H1 (cell line): ENCODE data around the gene FCHO1. TPM values are rescaled to one million over a fixed set of nuclear protein-coding genes. Genes with fewer than 3 reads are reported as not detected.

Source experiments
- CTCF ChIA-PET: fragments of 300-600 bp; sonication (Branson Sonifier 250); formaldehyde crosslinking; loops from one replicate; lab custom pipeline; 2021; ENCODE audit not compliant: partially characterized antibody; lab: Charles Lee
- POLR2A ChIA-PET: fragments of 300-600 bp; sonication (Branson Sonifier 250); formaldehyde crosslinking; loops from one replicate; lab custom pipeline; 2021; ENCODE audit warnings: inconsistent platforms; ENCODE audit not compliant: partially characterized antibody; lab: Charles Lee
- DNase-seq, 2 experiments: peaks; one replicate each; pipeline versions ENCODE4 v3.0.0 to v3.0.0-alpha.2; 2010 to 2022; ENCODE audit warnings: low spot score in 2 of 2, low read depth in 1 of 2, mixed read lengths in 1 of 2
- FAIRE-seq: peaks from 2 replicates; lab custom pipeline; 2011; peaks lifted over from hg19 to GRCh38; lab: Jason Lieb, UNC
- H2AFZ ChIP-seq: 2 replicates; pipeline ENCODE4 v1.8.1; 2012; ENCODE audit warnings: low read length, inconsistent platforms
- H2AK5ac ChIP-seq: 2 replicates; pipeline ENCODE4 v1.6.1; 2013; ENCODE audit warnings: low read depth, low read length
- H2BK120ac ChIP-seq: replicated peaks from 2 replicates; pipeline ENCODE3; 2013; ENCODE audit warnings: low read depth, low read length, inconsistent platforms
- H2BK12ac ChIP-seq: 2 replicates; pipeline ENCODE4 v1.6.1; 2013; ENCODE audit warnings: low read depth, low read length
- H2BK15ac ChIP-seq: 2 replicates; pipeline ENCODE4 v1.6.1; 2013; ENCODE audit warnings: low read length
- H2BK20ac ChIP-seq: 2 replicates; pipeline ENCODE4 v1.6.1; 2013; ENCODE audit warnings: low read length
- H2BK5ac ChIP-seq: 2 replicates; pipeline ENCODE4 v1.6.1; 2013; ENCODE audit warnings: low read depth, low read length
- H3K14ac ChIP-seq: 2 replicates; pipeline ENCODE4 v1.6.1; 2013; ENCODE audit warnings: inconsistent platforms; ENCODE audit not compliant: insufficient read length
- H3K18ac ChIP-seq: 2 replicates; pipeline ENCODE4 v1.6.1; 2013; ENCODE audit warnings: low read length; ENCODE audit errors: extremely low read depth
- H3K23ac ChIP-seq: 2 replicates; pipeline ENCODE4 v1.6.1; 2013; ENCODE audit warnings: inconsistent platforms; ENCODE audit not compliant: insufficient read length
- H3K23me2 ChIP-seq: 2 replicates; pipeline ENCODE4 v1.6.1; 2013; ENCODE audit warnings: low read depth, low read length
- H3K27ac ChIP-seq: 2 replicates; pipeline ENCODE4 v1.6.1; 2011; ENCODE audit warnings: low read depth, low read length, inconsistent platforms
- H3K27me3 ChIP-seq, 4 experiments: replicated peaks in 1 of 4; 1 replicate in 1 of 4; 2 replicates in 3 of 4; pipeline versions ENCODE4 v1.6.1 to v1.8.1; 2011 to 2013; ENCODE audit warnings: low read length in 3 of 4, mild to moderate bottlenecking in 3 of 4, inconsistent platforms in 2 of 4, mixed read lengths in 2 of 4, moderate library complexity in 1 of 4; ENCODE audit not compliant: control insufficient read depth in 3 of 4, insufficient read depth in 3 of 4; ENCODE audit errors: extremely low read depth in 1 of 4
- H3K36me3 ChIP-seq, 4 experiments: 2 replicates each; pipeline versions ENCODE4 v1.6.1 to v1.8.1; 2011 to 2013; ENCODE audit warnings: mild to moderate bottlenecking in 4 of 4, low read length in 3 of 4, moderate library complexity in 2 of 4, control low read depth in 1 of 4, inconsistent platforms in 1 of 4; ENCODE audit not compliant: insufficient read depth in 4 of 4, control insufficient read depth in 2 of 4
- H3K4ac ChIP-seq: replicated peaks from 2 replicates; pipeline ENCODE3; 2013; ENCODE audit warnings: low read length, low read depth, mixed read lengths, inconsistent platforms; ENCODE audit not compliant: insufficient read length
- H3K4me1 ChIP-seq, 4 experiments: replicated peaks in 1 of 4; 1 replicate in 1 of 4; 2 replicates in 3 of 4; pipeline versions ENCODE4 v1.6.1 to v1.8.1; 2011 to 2013; ENCODE audit warnings: low read length in 3 of 4, inconsistent platforms in 2 of 4, mixed read lengths in 1 of 4; ENCODE audit not compliant: insufficient read depth in 4 of 4, control insufficient read depth in 3 of 4
- H3K4me2 ChIP-seq, 2 experiments: 2 replicates each; pipeline versions ENCODE4 v1.6.1 to v1.8.1; 2011 to 2013; ENCODE audit warnings: low read depth in 2 of 2, low read length in 2 of 2, control low read depth in 1 of 2, inconsistent platforms in 1 of 2, mild to moderate bottlenecking in 1 of 2; ENCODE audit not compliant: insufficient read depth in 1 of 2
- H3K4me3 ChIP-seq, 4 experiments: fragments of 200-600, 300-600 bp in 1 of 4; sonication (generic), shearing (Covaris generic), sonication (Bioruptor Twin) in 1 of 4; 2 replicates each; pipeline versions ENCODE4 v1.5.1 to v1.8.1; 2011 to 2016; ENCODE audit warnings: low read length in 4 of 4, low read depth in 3 of 4, control low read depth in 2 of 4, inconsistent platforms in 2 of 4, mild to moderate bottlenecking in 2 of 4, mixed read lengths in 1 of 4, moderate library complexity in 1 of 4; ENCODE audit not compliant: insufficient read depth in 2 of 4; ENCODE audit errors: extremely low read depth in 1 of 4
- H3K56ac ChIP-seq: replicated peaks from 2 replicates; pipeline ENCODE3; 2013; ENCODE audit warnings: low read depth, mild to moderate bottlenecking, mixed read lengths, low read length, inconsistent platforms; ENCODE audit not compliant: insufficient read length
- H3K79me1 ChIP-seq: 2 replicates; pipeline ENCODE4 v1.6.1; 2013; ENCODE audit warnings: low read depth, low read length, control low read depth
- H3K79me2 ChIP-seq, 2 experiments: 2 replicates each; pipeline versions ENCODE4 v1.6.1 to v1.8.1; 2012 to 2013; ENCODE audit warnings: low read length in 2 of 2, mild to moderate bottlenecking in 2 of 2, inconsistent platforms in 1 of 2; ENCODE audit not compliant: insufficient read depth in 2 of 2, control insufficient read depth in 1 of 2
- H3K9ac ChIP-seq, 4 experiments: replicated peaks in 1 of 4; 1 replicate in 1 of 4; 2 replicates in 3 of 4; pipeline versions ENCODE4 v1.6.1 to v1.8.1; 2011 to 2013; ENCODE audit warnings: low read depth in 3 of 4, low read length in 3 of 4, control low read depth in 2 of 4, mild to moderate bottlenecking in 2 of 4, moderate library complexity in 2 of 4, inconsistent platforms in 1 of 4; ENCODE audit errors: extremely low read depth in 1 of 4
- H3K9me3 ChIP-seq, 2 experiments: 2 replicates each; pipeline versions ENCODE4 v1.6.1 to v1.8.1; 2012 to 2013; ENCODE audit warnings: mild to moderate bottlenecking in 2 of 2, moderate library complexity in 2 of 2, control low read depth in 1 of 2, inconsistent platforms in 1 of 2, low read depth in 1 of 2, low read length in 1 of 2, mixed read lengths in 1 of 2; ENCODE audit not compliant: insufficient read depth in 2 of 2
- H4K20me1 ChIP-seq, 2 experiments: replicated peaks in 1 of 2; 2 replicates each; pipeline versions ENCODE3 to v1.8.1; 2011 to 2013; ENCODE audit warnings: inconsistent platforms in 2 of 2, low read length in 2 of 2, mild to moderate bottlenecking in 1 of 2; ENCODE audit not compliant: insufficient read depth in 2 of 2, control insufficient read depth in 1 of 2
- H4K5ac ChIP-seq: 2 replicates; pipeline ENCODE4 v1.6.1; 2013; ENCODE audit warnings: low read length, low read depth, mixed read lengths, inconsistent platforms; ENCODE audit not compliant: insufficient read length
- H4K8ac ChIP-seq: 2 replicates; pipeline ENCODE4 v1.8.0; 2013; ENCODE audit warnings: mild to moderate bottlenecking, moderate library complexity, low read length, inconsistent platforms; ENCODE audit not compliant: insufficient read depth; ENCODE audit errors: extremely low read depth
- H4K91ac ChIP-seq: replicated peaks from 2 replicates; pipeline ENCODE3; 2013; ENCODE audit warnings: low read length, mixed read lengths, inconsistent platforms; ENCODE audit not compliant: insufficient read length
- CHD2 ChIP-seq: IDR thresholded peaks from 2 replicates; pipeline ENCODE4 v1.6.1; 2012; ENCODE audit warnings: low read length, improper control_type of control experiment
- EP300 ChIP-seq, 2 experiments: IDR thresholded peaks; 1 replicate in 1 of 2; 2 replicates in 1 of 2; pipeline ENCODE4 v1.6.1; 2011 to 2012; ENCODE audit warnings: low read depth in 2 of 2, low read length in 2 of 2, mild to moderate bottlenecking in 2 of 2, borderline replicate concordance in 1 of 2, inconsistent platforms in 1 of 2, moderate library complexity in 1 of 2
- EZH2 ChIP-seq: fragments of 200-600 bp; sonication (generic); IDR thresholded peaks from 2 replicates; pipeline ENCODE4 v1.7.1; 2012; ENCODE audit warnings: low read depth, mild to moderate bottlenecking, moderate library complexity, low read length, inconsistent platforms; ENCODE audit not compliant: severe bottlenecking
- JUND ChIP-seq: IDR thresholded peaks from 2 replicates; pipeline ENCODE4 v1.6.1; 2011; ENCODE audit warnings: mild to moderate bottlenecking, improper control_type of control experiment, low read length
- POLR2A ChIP-seq, 2 experiments: IDR thresholded peaks; 1 replicate in 1 of 2; 2 replicates in 1 of 2; pipeline ENCODE4 v1.6.1; 2011; ENCODE audit warnings: low read depth in 2 of 2, low read length in 2 of 2, mild to moderate bottlenecking in 2 of 2; ENCODE audit errors: control extremely low read depth in 1 of 2
- TCF12 ChIP-seq: IDR thresholded peaks from 2 replicates; pipeline ENCODE4 v1.6.1; 2011; ENCODE audit warnings: low read depth, mild to moderate bottlenecking, low read length
- WGBS, 2 experiments: shearing (Covaris generic) in 1 of 2; methylation state at CpG; one replicate each; pipeline versions ENCODE4 v1.1.6 to v1.1.7; 2013 to 2015; ENCODE audit warnings: low lambda C conversion rate in 2 of 2, mixed read lengths in 2 of 2, inconsistent platforms in 1 of 2, low coverage in 1 of 2, missing lambda C conversion rate in 1 of 2; ENCODE audit not compliant: insufficient replicate concordance in 2 of 2, insufficient coverage in 1 of 2, insufficient read length in 1 of 2; ENCODE audit errors: extremely low coverage in 1 of 2, missing lambda C conversion rate in 1 of 2; 5-methylcytosine and 5-hydroxymethylcytosine counted together
- polyA plus RNA-seq, 7 experiments: library from polyadenylated mRNA; depleted of rRNA in 3 of 7; stranded (reverse) in 5 of 7; unstranded in 2 of 7; fragments of >200 nt in 5 of 7; fragments of 200-250 nt in 2 of 7; gene quantifications; 1 replicate in 5 of 7; 2 replicates in 1 of 7; 4 replicates in 1 of 7; pipeline versions ENCODE4 v1.2.1 to v1.2.3, GENCODE V29; 2011 to 2013; ENCODE audit warnings: missing spikeins in 2 of 7, mixed read lengths in 2 of 7
- total RNA-seq: library from RNA; stranded (reverse); fragmentation: NEBNext Ultra II Directional; extraction: Animal tissue kit (Norgen Biotek cat#: 25700); gene quantifications from 2 replicates; pipeline ENCODE4 v1.2.1, GENCODE V29; 2021

FCHO1 gene
- total and polyA plus RNA-seq, 2 of the 8 experiments (the other 6 are each of a cell fraction or from before 2014, with no cell fraction given) = 13.0 to 25.9 TPM

DNA sequence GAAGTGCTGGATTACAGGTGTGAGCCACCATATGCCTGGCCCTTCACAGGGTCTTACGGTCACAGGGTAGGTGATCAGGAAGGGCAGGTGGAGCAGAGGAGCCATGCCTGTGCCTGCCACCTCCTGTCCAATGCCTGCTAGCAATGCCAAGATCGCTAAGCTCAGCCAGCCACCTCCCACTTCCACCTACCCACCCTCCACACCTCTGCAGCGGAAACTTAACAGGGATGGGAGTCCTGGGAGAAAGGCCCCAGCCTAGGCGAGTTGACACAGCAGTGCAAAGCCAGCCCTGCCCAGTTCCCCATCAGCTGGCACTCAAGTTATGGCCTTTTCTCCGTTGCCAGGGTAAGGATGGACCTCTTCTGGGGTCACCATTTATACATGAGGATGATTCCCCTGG, 15.9 kb upstream of the FCHO1 start:
- Histone ChIP-seq H3K27ac (no peak overlapping the region), H3K79me1 (peaks cover 6% of the 10 kb centered on the region; the same call in 1 of the 2 replicates), H2BK5ac (peak overlapping the region; percentile 77), H3K23me2 (no peaks in the 10 kb centered on the region), H3K79me2 (peaks cover 0 to 22% of the 10 kb centered on the region in 2 experiments; a peak in 2 of 4 replicates), H3K4me3 (no peak overlapping the region), H4K20me1 (peaks cover 14 to 17% of the 10 kb centered on the region in 2 experiments), H2BK12ac (no peak overlapping the region), H4K8ac (no peak overlapping the region), H4K91ac (no peak overlapping the region), H3K23ac (no peak overlapping the region), H2BK120ac (no peak overlapping the region), H3K9ac (no peak overlapping the region), H2AK5ac (no peak overlapping the region), H3K4ac (no peak overlapping the region), H3K4me1 (peaks cover 0 to 3% (median 2%) of the 10 kb centered on the region in 4 experiments; a peak in 4 of 7 replicates), H3K9me3 (no peaks in the 10 kb centered on the region), H4K5ac (no peak overlapping the region), H3K56ac (no peak overlapping the region), H2BK15ac (no peak overlapping the region), H3K14ac (no peak overlapping the region), H2AFZ (no peak overlapping the region), H3K27me3 (no peaks in the 10 kb centered on the region), H3K18ac (no peak overlapping the region), H3K36me3 (peaks cover 12 to 31% (median 25%) of the 10 kb centered on the region in 4 experiments), H2BK20ac (no peak overlapping the region), H3K4me2 (no peak overlapping the region)
- DNase-seq (no peak), FAIRE-seq (no peak)
- ChIA-PET POLR2A (interaction anchor here (0.9 to 2.3 kb wide), 2 partner anchors 15 to 56 kb away, joined by 3 to 7 read pairs; no protein-coding TSS in a partner anchor), CTCF (interaction anchor here (0.9 to 11.4 kb wide), 6 partner anchors 10 to 121 kb away, joined by 3 to 78 read pairs (median 6); no protein-coding TSS in a partner anchor)
- TF ChIP-seq CHD2 (no peak), TCF12 (no peak), POLR2A (IDR thresholded peaks at IDR 0.05; ENCODE audit: control extremely low read depth in 1 of 2, low read depth in 2 of 2, low read length in 2 of 2) (no peak), EP300 (IDR thresholded peaks at IDR 0.05; ENCODE audit: borderline replicate concordance in 1 of 2, low read depth in 2 of 2, low read length in 2 of 2) (no peak), JUND (no peak), EZH2 (no peak)
- WGBS, 2 experiments = 91% methylated on average over 5 of the region's 5 CpGs; no CpG with 5 or more reads in 1 of the 2 experiments
